Small intestine (tissue), 7 donors: ENCODE measurements around the gene GSG1L2. TPM values are rescaled to one million over a fixed set of nuclear protein-coding genes. Genes with fewer than 3 reads are reported as not detected.

Experiments used
- DNase-seq, 2 donors: peaks; one replicate each; pipeline versions ENCODE4 v3.0.0 to v3.0.0-alpha.2; 2013
- FAIRE-seq: peaks from 2 replicates; lab custom pipeline; 2012; peaks lifted over from hg19 to GRCh38; lab: Jason Lieb, UNC
- H3K27ac ChIP-seq, 3 donors: one replicate each; pipeline ENCODE4 v1.5.1; 2013; ENCODE audit warnings: low read length in 2 of 3, mild to moderate bottlenecking in 2 of 3, control low read depth in 1 of 3, inconsistent platforms in 1 of 3, low read depth in 1 of 3, moderate library complexity in 1 of 3
- H3K27me3 ChIP-seq, 3 donors: one replicate each; pipeline ENCODE4 v1.6.1; 2013; ENCODE audit warnings: low read length in 3 of 3, inconsistent platforms in 1 of 3; ENCODE audit not compliant: control insufficient read depth in 3 of 3, insufficient read depth in 3 of 3
- H3K36me3 ChIP-seq, 3 donors: one replicate each; pipeline ENCODE4 v1.6.1; 2013; ENCODE audit warnings: low read length in 3 of 3, inconsistent platforms in 1 of 3, low read depth in 1 of 3, mild to moderate bottlenecking in 1 of 3, moderate library complexity in 1 of 3; ENCODE audit not compliant: control insufficient read depth in 3 of 3, insufficient read depth in 2 of 3
- H3K4me1 ChIP-seq, 3 donors: one replicate each; pipeline ENCODE4 v1.6.1; 2013; ENCODE audit warnings: low read length in 2 of 3, inconsistent platforms in 1 of 3, low read depth in 1 of 3, mild to moderate bottlenecking in 1 of 3, moderate library complexity in 1 of 3; ENCODE audit not compliant: control insufficient read depth in 3 of 3, insufficient read depth in 2 of 3
- H3K4me3 ChIP-seq, 3 donors: one replicate each; pipeline ENCODE4 v1.5.1; 2013; ENCODE audit warnings: low read length in 3 of 3, control low read depth in 1 of 3, inconsistent platforms in 1 of 3, low read depth in 1 of 3, mild to moderate bottlenecking in 1 of 3, moderate library complexity in 1 of 3
- H3K9me3 ChIP-seq, 2 donors: one replicate each; pipeline ENCODE4 v1.6.1; 2013; ENCODE audit warnings: low read depth in 1 of 2, low read length in 1 of 2; ENCODE audit not compliant: control insufficient read depth in 2 of 2, insufficient read depth in 1 of 2
- WGBS, 3 donors: extraction: QIAGEN DNeasy Blood & Tissue Kit; methylation state at CpG; one replicate each; pipeline ENCODE4 v1.1.7; 2013; 5-methylcytosine and 5-hydroxymethylcytosine counted together
- polyA plus RNA-seq, 4 donors: library from polyadenylated mRNA; stranded (reverse) in 3 of 4; unstranded in 1 of 4; fragments of 200-250 nt in 3 of 4; fragments of 120-200 nt in 1 of 4; gene quantifications; one replicate each; pipeline versions ENCODE4 v1.2.1 to v1.2.3, GENCODE V29; 2013
- donor health status: healthy with polysubstance abuse.
- donor health status: control.
- donor health status: control.
- donor health status: Bipolar disorder and iron deficiency.
- donor health status: healthy.

The GSG1L2 gene
- polyA plus RNA-seq, 4 donors, result not detected

GRCh38 chr17:9806699-9807098, 15.2 kb downstream of the GSG1L2 start:
- no peak for FAIRE-seq
- WGBS, 3 donors, result 70 to 82% (median 77%) methylated on average over 6 of the region's 6 CpGs
- H3K4me3 ChIP-seq, result no peak overlapping the region

GRCh38 chr17:9805769-9806168, 16.1 kb downstream of the GSG1L2 start:
- Histone ChIP-seq H3K4me1 (no peaks in the 10 kb centered on the region), H3K36me3 (no peaks in the 10 kb centered on the region), H3K4me3 (no peak overlapping the region), H3K27ac (no peak overlapping the region), H3K9me3 (no peaks in the 10 kb centered on the region), H3K27me3 (no peaks in the 10 kb centered on the region)
- DNase-seq (no peak), FAIRE-seq (no peak)
- 35 to 76% (median 40%) methylated on average over 4 of the region's 4 CpGs for WGBS, 3 donors

More at GRCh38 chr17:9806699-9807098, 15.2 kb downstream of the GSG1L2 start:
- H3K9me3 ChIP-seq, result no peaks in the 10 kb centered on the region
- H3K27me3 ChIP-seq, result peaks cover 0 to 2% (median 0%) of the 10 kb centered on the region in 3 donors
- H3K27ac ChIP-seq, result no peak overlapping the region
- no peak for DNase-seq
- no peaks in the 10 kb centered on the region for H3K36me3 ChIP-seq
- H3K4me1 ChIP-seq, result no peaks in the 10 kb centered on the region

GRCh38 chr17:9802697-9803096, 19.2 kb downstream of the GSG1L2 start:
- H3K9me3 ChIP-seq, result no peaks in the 10 kb centered on the region
- H3K27me3 ChIP-seq, result no peaks in the 10 kb centered on the region
- WGBS, 3 donors, result 53 to 58% (median 58%) methylated on average over 4 of the region's 4 CpGs
- no peaks in the 10 kb centered on the region for H3K4me1 ChIP-seq
- DNase-seq (no peak), FAIRE-seq (no peak)
- H3K36me3 ChIP-seq, result no peaks in the 10 kb centered on the region
- H3K27ac ChIP-seq, result no peak overlapping the region
- H3K4me3 ChIP-seq, result no peak overlapping the region

GRCh38 chr17:9802294-9802693, 19.6 kb downstream of the GSG1L2 start:
- Histone ChIP-seq H3K36me3 (no peaks in the 10 kb centered on the region), H3K9me3 (no peaks in the 10 kb centered on the region), H3K27ac (no peak overlapping the region), H3K27me3 (no peaks in the 10 kb centered on the region), H3K4me1 (no peaks in the 10 kb centered on the region), H3K4me3 (no peak overlapping the region)
- DNase-seq (no peak), FAIRE-seq (no peak)
- WGBS, 3 donors, result 72 to 78% (median 75%) methylated on average over 13 of the region's 13 CpGs

GRCh38 chr17:9801505-9801904, 20.4 kb downstream of the GSG1L2 start:
- Histone ChIP-seq H3K36me3 (no peaks in the 10 kb centered on the region), H3K9me3 (no peaks in the 10 kb centered on the region), H3K4me1 (no peaks in the 10 kb centered on the region), H3K27me3 (no peaks in the 10 kb centered on the region), H3K4me3 (no peak overlapping the region), H3K27ac (no peak overlapping the region)
- 55 to 71% (median 66%) methylated on average over 2 of the region's 2 CpGs for WGBS, 3 donors
- DNase-seq (no peak), FAIRE-seq (no peak)

- no peak overlapping the region for H3K27ac ChIP-seq
- no peaks in the 10 kb centered on the region for H3K36me3 ChIP-seq
- no peak for FAIRE-seq
- no peaks in the 10 kb centered on the region for H3K27me3 ChIP-seq
- no peaks in the 10 kb centered on the region for H3K9me3 ChIP-seq
- DNase-seq, result peak in 1 of 2 donors; percentile 6
- no peak overlapping the region for H3K4me3 ChIP-seq
- no peaks in the 10 kb centered on the region for H3K4me1 ChIP-seq
- WGBS, 3 donors, result 27 to 75% (median 44%) methylated on average over 7 of the region's 7 CpGs
Observed at GRCh38 chr17:9798724-9799123, 23.2 kb downstream of the GSG1L2 start.

- no peaks in the 10 kb centered on the region for H3K9me3 ChIP-seq
- H3K4me1 ChIP-seq, result no peaks in the 10 kb centered on the region
- DNase-seq (no peak), FAIRE-seq (no peak)
- WGBS, 3 donors, result 74 to 89% (median 80%) methylated on average over 3 of the region's 3 CpGs
- no peaks in the 10 kb centered on the region for H3K36me3 ChIP-seq
- H3K27me3 ChIP-seq, result no peaks in the 10 kb centered on the region
- no peak overlapping the region for H3K27ac ChIP-seq
- no peak overlapping the region for H3K4me3 ChIP-seq
Observed at GRCh38 chr17:9798008-9798407, 23.9 kb downstream of the GSG1L2 start.

- DNase-seq (no peak), FAIRE-seq (no peak)
- Histone ChIP-seq H3K27me3 (no peaks in the 10 kb centered on the region), H3K27ac (no peak overlapping the region), H3K9me3 (no peaks in the 10 kb centered on the region), H3K36me3 (no peaks in the 10 kb centered on the region), H3K4me3 (no peak overlapping the region), H3K4me1 (no peaks in the 10 kb centered on the region)
- WGBS, 3 donors, result 89 to 92% (median 90%) methylated on average over 15 of the region's 15 CpGs
Observed at GRCh38 chr17:9792181-9792840, 29.6 kb downstream of the GSG1L2 start.
